ENCODE results near the gene SEC31B.

The SEC31B gene, protein sequence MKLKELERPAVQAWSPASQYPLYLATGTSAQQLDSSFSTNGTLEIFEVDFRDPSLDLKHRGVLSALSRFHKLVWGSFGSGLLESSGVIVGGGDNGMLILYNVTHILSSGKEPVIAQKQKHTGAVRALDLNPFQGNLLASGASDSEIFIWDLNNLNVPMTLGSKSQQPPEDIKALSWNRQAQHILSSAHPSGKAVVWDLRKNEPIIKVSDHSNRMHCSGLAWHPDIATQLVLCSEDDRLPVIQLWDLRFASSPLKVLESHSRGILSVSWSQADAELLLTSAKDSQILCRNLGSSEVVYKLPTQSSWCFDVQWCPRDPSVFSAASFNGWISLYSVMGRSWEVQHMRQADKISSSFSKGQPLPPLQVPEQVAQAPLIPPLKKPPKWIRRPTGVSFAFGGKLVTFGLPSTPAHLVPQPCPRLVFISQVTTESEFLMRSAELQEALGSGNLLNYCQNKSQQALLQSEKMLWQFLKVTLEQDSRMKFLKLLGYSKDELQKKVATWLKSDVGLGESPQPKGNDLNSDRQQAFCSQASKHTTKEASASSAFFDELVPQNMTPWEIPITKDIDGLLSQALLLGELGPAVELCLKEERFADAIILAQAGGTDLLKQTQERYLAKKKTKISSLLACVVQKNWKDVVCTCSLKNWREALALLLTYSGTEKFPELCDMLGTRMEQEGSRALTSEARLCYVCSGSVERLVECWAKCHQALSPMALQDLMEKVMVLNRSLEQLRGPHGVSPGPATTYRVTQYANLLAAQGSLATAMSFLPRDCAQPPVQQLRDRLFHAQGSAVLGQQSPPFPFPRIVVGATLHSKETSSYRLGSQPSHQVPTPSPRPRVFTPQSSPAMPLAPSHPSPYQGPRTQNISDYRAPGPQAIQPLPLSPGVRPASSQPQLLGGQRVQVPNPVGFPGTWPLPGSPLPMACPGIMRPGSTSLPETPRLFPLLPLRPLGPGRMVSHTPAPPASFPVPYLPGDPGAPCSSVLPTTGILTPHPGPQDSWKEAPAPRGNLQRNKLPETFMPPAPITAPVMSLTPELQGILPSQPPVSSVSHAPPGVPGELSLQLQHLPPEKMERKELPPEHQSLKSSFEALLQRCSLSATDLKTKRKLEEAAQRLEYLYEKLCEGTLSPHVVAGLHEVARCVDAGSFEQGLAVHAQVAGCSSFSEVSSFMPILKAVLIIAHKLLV

GRCh38 chr10:100519311-100520051 is at the start of gene SEC31B:
Gene SEC31B, minus strand, starts transcription at chr10:100519861. Its CDS starts 2,909 bp downstream, at chr10:100516952.
- DNase-seq, result no peak

DNA sequence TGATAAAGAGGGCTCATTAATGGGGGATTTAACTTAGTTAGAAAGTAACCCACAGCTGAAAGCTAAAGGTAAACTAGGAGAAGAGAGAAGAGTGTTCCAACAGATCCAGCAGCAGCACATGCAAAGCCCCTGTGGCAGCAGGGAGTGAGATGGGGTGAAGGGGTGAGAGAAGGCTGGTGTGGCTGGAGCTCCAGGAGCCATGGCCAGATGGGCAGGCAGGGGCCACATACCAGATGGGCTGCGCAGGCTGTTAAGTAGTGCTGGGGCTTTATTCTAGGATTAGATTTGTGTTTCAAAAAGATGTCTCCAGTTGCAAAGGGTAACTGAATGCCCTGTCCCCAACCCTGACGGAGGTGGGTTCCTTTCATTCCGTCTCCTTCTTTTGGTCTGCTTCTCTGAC is 49.3 kb upstream of the SEC31B start:
- DNase-seq, result no peak

DNA sequence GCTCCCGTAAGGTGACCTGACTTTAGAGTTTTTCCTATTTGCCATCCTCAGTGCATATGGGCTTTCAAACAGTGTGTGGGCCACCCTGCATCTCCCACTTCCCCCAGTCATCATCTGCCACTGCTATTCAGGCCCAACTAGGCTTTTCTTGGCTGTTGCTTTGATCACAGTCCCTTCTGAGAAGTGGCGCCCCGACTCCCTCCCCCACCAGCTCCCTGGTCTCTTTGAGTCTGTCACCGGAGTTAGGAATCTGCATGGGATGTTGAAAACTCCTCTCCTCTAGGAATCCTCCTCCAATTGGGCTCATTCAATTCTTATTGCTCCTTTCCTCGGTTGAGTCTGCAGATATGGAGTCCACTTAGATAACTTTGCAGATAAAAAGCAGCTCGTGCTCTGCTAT is 48.2 kb upstream of the SEC31B start:
- DNase-seq, result no peak

DNA sequence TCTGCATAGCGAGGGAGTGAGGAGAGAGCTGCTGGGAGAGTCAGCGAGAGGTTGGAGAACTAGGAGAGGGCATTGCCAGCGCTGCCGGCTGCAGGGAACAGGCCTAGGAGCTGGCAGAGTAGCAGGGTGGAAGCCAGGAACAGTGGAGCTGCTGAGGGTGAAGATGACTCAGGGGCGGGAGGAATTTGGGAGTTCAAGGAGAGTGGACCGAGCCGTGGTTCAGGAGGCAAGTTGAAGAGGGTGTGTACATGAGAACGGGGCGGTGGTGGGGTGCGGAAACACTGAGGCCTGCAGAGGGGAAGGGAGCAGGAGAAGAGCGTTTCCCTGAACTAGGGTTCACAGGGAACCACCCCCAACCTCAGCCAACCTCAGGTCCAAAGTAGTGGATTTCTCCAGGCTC is 47.6 kb upstream of the SEC31B start:
- DNase-seq, result no peak

GRCh38 chr10:100566561-100566960 is 46.9 kb upstream of the SEC31B start:
- DNase-seq, result no peak

DNA sequence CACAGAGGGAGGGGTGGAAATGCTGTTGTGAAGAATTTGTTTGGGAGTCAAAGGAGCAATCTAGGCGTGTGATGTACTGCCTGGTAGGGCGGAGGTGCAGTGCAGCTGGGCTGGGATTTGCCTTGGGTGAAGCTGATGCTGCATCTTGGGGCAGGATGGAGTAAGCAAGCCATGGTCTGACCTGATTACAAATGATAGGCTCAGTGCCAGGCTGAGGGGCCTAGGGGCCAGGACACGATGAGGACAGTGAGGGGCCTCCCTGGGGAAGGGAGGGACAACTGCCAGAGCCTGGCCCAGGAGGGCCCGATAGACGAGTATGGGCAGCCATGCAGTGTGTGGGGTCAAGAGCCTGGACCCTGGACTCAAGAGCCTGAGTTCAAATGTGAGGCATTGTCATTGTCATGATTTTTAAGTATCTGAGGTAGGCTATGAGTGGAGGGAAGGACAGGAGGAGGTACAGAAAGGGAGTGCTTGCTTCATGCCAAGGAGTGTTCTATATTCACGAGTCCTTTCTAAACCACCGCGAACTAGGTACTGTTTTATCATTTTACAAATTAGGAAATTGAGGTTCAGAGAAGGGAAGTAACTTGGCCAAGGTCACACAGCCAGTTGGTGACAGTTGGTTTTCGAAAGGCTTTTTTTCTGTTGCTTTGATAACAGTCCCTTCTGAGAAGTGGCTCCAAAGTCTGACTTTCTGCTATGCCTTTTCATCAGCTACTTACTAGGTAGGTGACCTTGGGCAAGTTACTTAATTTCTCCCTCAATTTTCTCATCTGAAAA is 45.7 kb upstream of the SEC31B start:
- no peak for DNase-seq

GRCh38 chr10:100562008-100562672 is 42.5 kb upstream of the SEC31B start:
- no peak for DNase-seq

DNA sequence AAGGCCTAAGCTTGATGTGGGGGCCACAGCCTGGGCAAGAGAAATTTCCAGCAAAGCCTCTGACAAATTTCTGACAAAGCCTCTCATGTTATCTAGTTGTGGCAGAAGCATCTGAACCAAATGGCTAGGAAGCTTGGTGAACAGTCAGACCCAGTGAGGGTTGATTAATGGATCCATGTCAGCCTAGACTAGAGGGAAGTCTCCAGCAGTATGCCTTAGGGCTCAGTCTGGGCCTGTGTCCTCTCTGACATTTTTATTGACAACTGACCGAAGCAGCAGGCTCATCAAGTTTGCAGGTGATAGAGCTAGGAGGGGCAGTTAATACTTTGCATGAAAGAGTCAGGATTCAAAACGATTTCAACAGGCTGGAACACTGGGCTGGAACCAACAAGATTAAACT is 41.3 kb upstream of the SEC31B start:
- no peak for DNase-seq

GRCh38 chr10:100560248-100560647 is 40.6 kb upstream of the SEC31B start:
- DNase-seq, result no peak

GRCh38 chr10:100554902-100555301 is 35.2 kb upstream of the SEC31B start:
- no peak for DNase-seq

- no peak for DNase-seq
Observed at GRCh38 chr10:100553929-100554328, 34.3 kb upstream of the SEC31B start.

- no peak for DNase-seq
Observed at GRCh38 chr10:100551738-100552137, 32.1 kb upstream of the SEC31B start.

- DNase-seq, result no peak
Observed at GRCh38 chr10:100551196-100551595, 31.5 kb upstream of the SEC31B start.

- DNase-seq, result no peak
Observed at GRCh38 chr10:100544950-100545349, 25.3 kb upstream of the SEC31B start.

DNA sequence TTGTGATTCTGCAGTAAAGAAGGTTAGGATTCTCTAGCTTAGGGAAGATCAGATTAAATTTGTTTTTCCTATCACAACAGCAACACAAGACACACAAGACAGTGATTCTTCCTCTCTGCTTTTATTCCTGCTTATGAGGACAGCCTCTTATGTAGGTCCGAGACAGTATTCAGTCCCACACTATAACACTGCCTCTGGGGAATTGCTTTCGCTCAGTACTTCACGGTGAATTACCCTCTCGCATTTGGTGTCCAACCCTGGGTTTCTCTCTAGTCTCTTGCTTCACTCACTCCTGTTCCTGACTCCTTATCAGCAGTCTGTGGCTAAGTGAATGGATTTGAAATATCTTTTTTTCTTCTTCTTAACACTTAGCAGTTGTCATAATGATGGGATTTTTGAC is 17.8 kb upstream of the SEC31B start:
- DNase-seq, result no peak

- DNase-seq, result peak; percentile 75 to 91
Observed at GRCh38 chr10:100535715-100536353, 16.2 kb upstream of the SEC31B start, which contains the start of gene HIF1AN. Gene HIF1AN, plus strand, starts transcription at chr10:100535943. Its CDS starts 16 bp downstream, at chr10:100535959.

- no peak for DNase-seq
Observed at GRCh38 chr10:100535338-100535714, 15.7 kb upstream of the SEC31B start.

DNA sequence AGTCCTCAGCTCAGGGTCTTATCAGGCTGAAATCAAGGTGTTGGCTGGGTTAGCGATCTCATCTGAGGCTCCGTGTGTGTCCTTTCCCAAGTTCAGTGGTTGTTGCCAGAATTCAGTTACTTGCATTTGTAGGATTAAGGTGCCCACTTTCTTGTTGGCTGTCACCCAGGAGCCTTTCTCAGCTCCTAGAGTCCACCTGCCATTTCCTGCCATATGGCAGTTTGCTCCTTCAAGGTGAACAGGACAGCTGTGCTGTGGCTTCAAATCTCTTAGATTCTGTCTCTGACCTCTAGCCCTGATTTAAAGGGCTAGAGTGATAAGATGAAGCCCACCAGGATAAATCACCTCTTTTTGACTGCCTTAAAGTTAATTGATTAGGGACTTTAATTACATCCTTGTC is 15.1 kb upstream of the SEC31B start:
- DNase-seq, result no peak

DNA sequence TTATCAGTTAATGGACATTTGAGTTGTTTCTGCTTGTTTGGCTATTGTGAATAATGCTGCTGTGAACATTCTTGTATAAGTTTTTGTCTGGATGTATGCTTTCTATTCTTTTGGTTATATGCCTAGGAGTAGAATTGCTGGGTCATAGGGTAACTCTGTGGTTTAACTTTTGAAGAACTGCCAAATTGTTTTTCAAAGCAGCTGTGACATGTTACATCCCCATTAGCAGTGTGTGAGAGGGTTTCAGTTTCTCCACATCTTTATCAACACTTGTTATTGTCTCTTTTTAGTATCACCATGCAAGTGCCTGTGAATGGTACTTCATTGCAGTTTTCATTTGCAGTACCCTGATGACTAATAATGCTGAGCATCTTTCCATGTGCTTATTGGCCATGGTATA is 12.1 kb upstream of the SEC31B start:
- DNase-seq, result no peak

DNA sequence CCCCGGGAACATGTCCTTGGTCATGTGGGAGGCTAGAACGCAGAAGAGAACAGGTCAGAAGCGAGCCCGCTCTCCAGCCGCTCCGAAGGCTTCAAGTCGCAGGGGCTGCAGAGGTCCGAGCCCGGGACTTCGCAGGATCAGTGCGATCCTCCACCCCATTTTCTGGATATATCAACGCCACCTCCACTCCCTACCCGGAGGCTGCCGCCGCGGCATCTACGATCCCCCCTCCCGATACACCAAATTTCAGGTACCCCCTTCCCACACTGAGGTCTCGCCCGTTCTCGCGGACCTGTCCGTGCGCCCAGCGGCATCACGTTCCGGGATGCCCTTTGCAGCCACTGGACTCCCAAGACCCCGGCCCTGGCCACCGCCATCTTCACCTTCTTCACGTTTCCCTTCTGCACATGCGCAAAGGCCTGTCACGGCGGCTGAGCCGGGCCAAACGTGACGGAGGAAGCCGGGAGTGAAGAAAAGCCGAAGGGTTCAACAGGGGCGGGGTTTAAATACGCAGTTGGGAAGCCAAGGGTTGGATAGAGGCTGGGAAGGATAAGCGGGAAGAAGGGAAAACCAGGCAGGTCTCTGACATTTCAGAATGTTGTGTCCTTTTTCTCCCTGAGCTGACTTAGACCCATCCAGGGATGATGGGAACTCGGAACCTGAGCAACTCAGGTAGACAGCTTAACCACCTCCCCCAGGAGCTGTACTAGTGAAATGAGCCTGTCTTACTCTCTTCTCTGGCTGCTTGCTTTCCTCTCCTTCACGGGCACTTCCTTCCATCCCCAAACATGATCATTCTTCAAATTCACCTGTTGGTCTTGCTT is 10.0 kb upstream of the SEC31B start, which contains the start of gene NDUFB8:
Gene NDUFB8, minus strand, starts transcription at position 397 of the 824 bp plus-strand sequence. Its CDS starts 20 bp downstream, at position 377.
- DNase-seq, result peak; percentile 69 to 82

Data from SW 1271 (cell line).